Neural progenitor cell (in vitro differentiated cells): ENCODE measurements around the gene RAPGEF5. TPM values are rescaled to one million over a fixed set of nuclear protein-coding genes. Genes with fewer than 3 reads are reported as not detected.

ENCODE experiments used
- DNase-seq: peaks from one replicate; pipeline ENCODE4 v3.0.0-alpha.2; 2016; ENCODE audit warnings: low spot score
- H2AFZ ChIP-seq: fragments of 200-600 bp; sonication (generic); replicated peaks from 2 replicates; pipeline ENCODE4 v1.6.1; 2016; ENCODE audit warnings: antibody characterized with exemption
- H3F3A ChIP-seq: fragments of 200-600 bp; sonication (generic); 2 replicates; pipeline ENCODE4 v1.6.1; 2016; ENCODE audit warnings: antibody characterized with exemption, low read depth
- H3K27ac ChIP-seq: fragments of 200-600 bp; sonication (generic); 2 replicates; pipeline ENCODE4 v1.5.1; 2016; ENCODE audit warnings: mild to moderate bottlenecking
- H3K27me3 ChIP-seq: fragments of 200-600 bp; sonication (generic); 2 replicates; pipeline ENCODE4 v1.6.1; 2016; ENCODE audit warnings: mild to moderate bottlenecking, moderate library complexity
- H3K36me3 ChIP-seq: fragments of 200-600 bp; sonication (generic); 2 replicates; pipeline ENCODE4 v1.5.1; 2016
- H3K4me1 ChIP-seq: fragments of 200-600 bp; sonication (generic); 2 replicates; pipeline ENCODE4 v1.6.1; 2016; ENCODE audit warnings: mixed run types
- H3K4me2 ChIP-seq: fragments of 200-600 bp; sonication (generic); 2 replicates; pipeline ENCODE4 v1.6.1; 2016
- H3K4me3 ChIP-seq: fragments of 200-600 bp; sonication (generic); 2 replicates; pipeline ENCODE4 v1.5.1; 2016
- H3K79me2 ChIP-seq: fragments of 200-600 bp; sonication (generic); 2 replicates; pipeline ENCODE4 v1.6.1; 2016; ENCODE audit warnings: low read depth
- H3K9ac ChIP-seq: fragments of 200-600 bp; sonication (generic); 2 replicates; pipeline ENCODE4 v1.6.1; 2016
- H3K9me3 ChIP-seq: fragments of 200-600 bp; sonication (generic); 2 replicates; pipeline ENCODE4 v1.5.1; 2016; ENCODE audit warnings: low read depth
- H4K20me1 ChIP-seq: fragments of 200-600 bp; sonication (generic); 2 replicates; pipeline ENCODE4 v1.6.1; 2016; ENCODE audit warnings: low read depth
- H3K27ac Mint-ChIP-seq: 3 replicates; pipeline ENCODE4 v1.8.0; 2021; ENCODE audit warnings: mixed read lengths
- H3K27me3 Mint-ChIP-seq: 2 replicates; pipeline ENCODE4 v1.8.0; 2022; ENCODE audit warnings: low read depth, mild to moderate bottlenecking, inconsistent platforms, moderate library complexity, mixed read lengths; ENCODE audit not compliant: insufficient read depth
- H3K36me3 Mint-ChIP-seq: 3 replicates; pipeline ENCODE4 v1.8.0; 2021; ENCODE audit warnings: mixed read lengths
- H3K4me1 Mint-ChIP-seq: 3 replicates; pipeline ENCODE4 v1.8.0; 2021; ENCODE audit warnings: mixed read lengths
- H3K4me3 Mint-ChIP-seq: 3 replicates; pipeline ENCODE4 v1.8.0; 2021; ENCODE audit warnings: mild to moderate bottlenecking, moderate library complexity, mixed read lengths
- H3K9me3 Mint-ChIP-seq: 3 replicates; pipeline ENCODE4 v1.8.0; 2020; ENCODE audit warnings: mixed read lengths
- EZH2 ChIP-seq: fragments of 200-600 bp; sonication (generic); IDR thresholded peaks from 2 replicates; pipeline ENCODE4 v1.6.1; 2017; ENCODE audit warnings: antibody characterized with exemption, mild to moderate bottlenecking, moderate library complexity
- EZH2phosphoT487 ChIP-seq: fragments of 200-600 bp; sonication (generic); IDR thresholded peaks from 2 replicates; pipeline ENCODE4 v1.6.1; 2017; ENCODE audit warnings: antibody characterized with exemption
- total RNA-seq: library from RNA; depleted of rRNA; stranded (reverse); fragments of >200 nt; gene quantifications from 2 replicates; pipeline ENCODE4 v1.2.3, GENCODE V29; 2015; ENCODE audit warnings: low replicate concordance
- TF ChIP-seq, protein P1 (sequence below): fragments of 200-600 bp; sonication (generic); IDR thresholded peaks from 2 replicates; pipeline ENCODE4 v1.5.1; 2017; ENCODE audit warnings: antibody characterized with exemption, mild to moderate bottlenecking

RAPGEF5 gene
- total RNA-seq, 1 donor from 2014 or later, result 5.7 TPM

DNA sequence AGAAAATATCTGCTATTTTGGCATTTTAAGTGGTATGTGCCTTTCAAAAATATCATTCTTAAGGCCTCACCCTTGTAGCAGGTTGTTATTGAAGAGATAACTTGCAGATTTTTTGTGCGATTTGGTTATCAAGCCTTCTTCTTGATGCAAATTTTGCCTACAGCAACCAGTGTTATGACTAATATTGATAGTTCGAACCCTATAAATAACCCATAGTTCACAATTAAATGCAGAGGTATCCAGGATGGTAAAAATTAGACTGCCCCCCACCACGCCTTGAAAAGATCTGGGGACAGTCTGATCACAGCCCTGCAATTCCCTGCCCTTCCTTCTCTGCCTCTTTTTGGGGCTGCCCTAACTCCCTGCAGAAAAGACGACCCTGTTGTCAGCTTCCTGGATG is 28.4 kb upstream of the RAPGEF5 start:
- H3K9ac ChIP-seq, result no peak overlapping the region
- Mint-ChIP-seq H3K27ac (no peak overlapping the region), H3K4me3 (no peak overlapping the region), H3K36me3 (no peaks in the 10 kb centered on the region), H3K9me3 (no peaks in the 10 kb centered on the region), H3K4me1 (no peaks in the 10 kb centered on the region), H3K27me3 (peaks cover 5% of the 10 kb centered on the region)
- H3K4me1 ChIP-seq, result no peaks in the 10 kb centered on the region
- no peak overlapping the region for H3K4me3 ChIP-seq
- H4K20me1 ChIP-seq, result no peaks in the 10 kb centered on the region
- DNase-seq, result no peak
- no peaks in the 10 kb centered on the region for H3K79me2 ChIP-seq
- H3K9me3 ChIP-seq, result no peaks in the 10 kb centered on the region
- H3K4me2 ChIP-seq, result no peak overlapping the region
- H3F3A ChIP-seq, result no peaks in the 10 kb centered on the region
- H2AFZ ChIP-seq, result no peak overlapping the region
- TF ChIP-seq EZH2 (no peak), EZH2phosphoT487 (no peak)
- TF ChIP-seq, protein P1, sequence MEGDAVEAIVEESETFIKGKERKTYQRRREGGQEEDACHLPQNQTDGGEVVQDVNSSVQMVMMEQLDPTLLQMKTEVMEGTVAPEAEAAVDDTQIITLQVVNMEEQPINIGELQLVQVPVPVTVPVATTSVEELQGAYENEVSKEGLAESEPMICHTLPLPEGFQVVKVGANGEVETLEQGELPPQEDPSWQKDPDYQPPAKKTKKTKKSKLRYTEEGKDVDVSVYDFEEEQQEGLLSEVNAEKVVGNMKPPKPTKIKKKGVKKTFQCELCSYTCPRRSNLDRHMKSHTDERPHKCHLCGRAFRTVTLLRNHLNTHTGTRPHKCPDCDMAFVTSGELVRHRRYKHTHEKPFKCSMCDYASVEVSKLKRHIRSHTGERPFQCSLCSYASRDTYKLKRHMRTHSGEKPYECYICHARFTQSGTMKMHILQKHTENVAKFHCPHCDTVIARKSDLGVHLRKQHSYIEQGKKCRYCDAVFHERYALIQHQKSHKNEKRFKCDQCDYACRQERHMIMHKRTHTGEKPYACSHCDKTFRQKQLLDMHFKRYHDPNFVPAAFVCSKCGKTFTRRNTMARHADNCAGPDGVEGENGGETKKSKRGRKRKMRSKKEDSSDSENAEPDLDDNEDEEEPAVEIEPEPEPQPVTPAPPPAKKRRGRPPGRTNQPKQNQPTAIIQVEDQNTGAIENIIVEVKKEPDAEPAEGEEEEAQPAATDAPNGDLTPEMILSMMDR, result no peak
- no peaks in the 10 kb centered on the region for H3K36me3 ChIP-seq
- no peaks in the 10 kb centered on the region for H3K27me3 ChIP-seq
- H3K27ac ChIP-seq, result no peak overlapping the region

DNA sequence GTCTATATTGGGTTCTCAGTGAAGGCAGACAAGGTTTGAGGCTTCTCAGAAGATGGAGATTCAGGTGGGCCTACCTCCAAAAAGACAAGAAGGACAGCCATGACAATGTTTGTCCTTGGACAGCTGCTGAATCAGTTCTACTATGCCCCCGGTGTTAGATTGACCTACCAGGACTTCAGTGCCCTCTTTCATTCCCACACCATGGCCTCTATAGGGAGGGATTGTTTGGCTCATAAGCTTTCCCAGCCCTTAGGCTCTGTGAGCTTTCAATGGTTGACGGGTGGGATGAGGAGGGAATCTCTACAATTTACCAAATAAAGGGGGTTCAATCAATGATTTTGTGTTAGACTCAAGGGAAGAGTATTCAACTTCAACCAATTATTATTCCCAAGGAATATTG is 23.4 kb upstream of the RAPGEF5 start:
- Histone ChIP-seq H4K20me1 (no peaks in the 10 kb centered on the region), H3K9me3 (no peaks in the 10 kb centered on the region), H3K4me3 (no peak overlapping the region), H3K4me2 (no peak overlapping the region), H2AFZ (no peak overlapping the region), H3K36me3 (no peaks in the 10 kb centered on the region), H3K27ac (no peak overlapping the region), H3K79me2 (no peaks in the 10 kb centered on the region), H3K9ac (no peak overlapping the region), H3K27me3 (no peaks in the 10 kb centered on the region), H3K4me1 (no peaks in the 10 kb centered on the region), H3F3A (no peaks in the 10 kb centered on the region)
- Mint-ChIP-seq H3K27ac (no peak overlapping the region), H3K4me3 (no peak overlapping the region), H3K36me3 (no peaks in the 10 kb centered on the region), H3K9me3 (no peaks in the 10 kb centered on the region), H3K4me1 (peaks cover 7% of the 10 kb centered on the region), H3K27me3 (peaks cover 3% of the 10 kb centered on the region)
- no peak for TF ChIP-seq EZH2
- no peak for TF ChIP-seq EZH2phosphoT487
- TF ChIP-seq, protein P1, result no peak
- DNase-seq, result no peak

DNA sequence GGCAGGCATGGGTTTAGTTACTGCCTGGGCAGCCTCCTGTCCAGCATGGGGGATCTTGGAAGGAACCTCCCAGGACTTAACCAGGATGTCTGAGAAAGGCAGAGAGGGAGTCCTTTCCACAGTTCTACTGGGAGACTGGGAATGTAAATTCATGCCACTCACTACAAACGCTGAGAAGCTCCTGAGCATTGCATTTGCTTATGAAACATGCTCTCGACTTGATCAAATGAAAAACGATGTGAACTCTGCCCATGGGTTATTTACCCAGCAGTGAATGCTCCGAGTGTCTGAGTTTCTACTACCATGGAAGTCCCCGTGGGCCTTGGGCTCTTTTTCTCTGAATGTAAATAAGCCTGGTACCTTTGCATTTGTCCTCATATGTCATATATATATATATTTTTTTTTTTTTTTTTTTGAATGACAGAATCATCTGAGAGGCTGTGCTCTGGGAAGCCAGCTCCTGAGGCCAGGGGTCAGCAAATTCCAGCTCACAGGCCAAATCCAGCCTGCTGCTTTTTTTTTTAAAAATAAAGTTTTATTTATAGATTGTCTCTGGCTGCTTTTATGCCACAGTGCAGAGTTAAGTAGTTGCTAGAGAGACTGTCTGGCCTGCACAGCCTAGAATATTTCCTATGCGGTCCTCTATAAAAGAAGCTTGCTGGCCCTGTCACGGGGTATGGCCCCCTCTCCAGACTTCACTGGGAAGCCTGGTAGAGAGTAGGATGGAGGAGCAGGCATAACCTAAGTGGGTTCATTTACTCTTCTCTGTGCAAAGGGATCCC is 21.4 kb upstream of the RAPGEF5 start:
- Histone ChIP-seq H3K4me2 (no peak overlapping the region), H3K9ac (no peak overlapping the region), H4K20me1 (no peaks in the 10 kb centered on the region), H3K27ac (no peak overlapping the region), H3K4me1 (no peaks in the 10 kb centered on the region), H3K27me3 (no peaks in the 10 kb centered on the region), H3K9me3 (no peaks in the 10 kb centered on the region), H3K4me3 (no peak overlapping the region), H3K36me3 (no peaks in the 10 kb centered on the region), H3K79me2 (no peaks in the 10 kb centered on the region), H2AFZ (no peak overlapping the region), H3F3A (no peaks in the 10 kb centered on the region)
- Mint-ChIP-seq H3K36me3 (no peaks in the 10 kb centered on the region), H3K27me3 (peaks cover 3% of the 10 kb centered on the region), H3K9me3 (no peaks in the 10 kb centered on the region), H3K4me3 (no peak overlapping the region), H3K27ac (no peak overlapping the region), H3K4me1 (peaks cover 7% of the 10 kb centered on the region)
- TF ChIP-seq, protein P1, result no peak
- TF ChIP-seq EZH2phosphoT487, result no peak
- TF ChIP-seq EZH2, result no peak
- no peak for DNase-seq
